Stimulated activated effector memory CD8-positive, alpha-beta T cell treated with anti-CD3 and anti-CD28 coated beads, Interleukin-12 subunit alpha, Interleukin-12 subunit beta, amount 100 ng/mL, for 72 hours (primary cell): ENCODE data around the gene BTBD6.

ENCODE experiments used
- ATAC-seq: fragments of 150-1000 bp; cut with Tn5 transposase; 2 replicates; pipeline ENCODE4 v1.10.0; 2021
- DNase-seq, 2 donors: peaks; one replicate each; pipeline ENCODE4 v3.0.0; 2021 to 2022; ENCODE audit warnings: low spot score in 2 of 2
- H3K27ac Mint-ChIP-seq: one replicate; pipeline ENCODE4 v1.8.0; 2022; ENCODE audit warnings: mild to moderate bottlenecking, mixed read lengths
- H3K36me3 Mint-ChIP-seq: one replicate; pipeline ENCODE4 v1.8.0; 2022; ENCODE audit warnings: mild to moderate bottlenecking, mixed read lengths
- H3K4me1 Mint-ChIP-seq: one replicate; pipeline ENCODE4 v1.8.0; 2022; ENCODE audit warnings: mixed read lengths
- H3K4me3 Mint-ChIP-seq: one replicate; pipeline ENCODE4 v1.8.0; 2022; ENCODE audit warnings: mild to moderate bottlenecking, mixed read lengths
- H3K9me3 Mint-ChIP-seq: one replicate; pipeline ENCODE4 v1.8.0; 2022; ENCODE audit warnings: mixed read lengths

BTBD6 gene

DNA sequence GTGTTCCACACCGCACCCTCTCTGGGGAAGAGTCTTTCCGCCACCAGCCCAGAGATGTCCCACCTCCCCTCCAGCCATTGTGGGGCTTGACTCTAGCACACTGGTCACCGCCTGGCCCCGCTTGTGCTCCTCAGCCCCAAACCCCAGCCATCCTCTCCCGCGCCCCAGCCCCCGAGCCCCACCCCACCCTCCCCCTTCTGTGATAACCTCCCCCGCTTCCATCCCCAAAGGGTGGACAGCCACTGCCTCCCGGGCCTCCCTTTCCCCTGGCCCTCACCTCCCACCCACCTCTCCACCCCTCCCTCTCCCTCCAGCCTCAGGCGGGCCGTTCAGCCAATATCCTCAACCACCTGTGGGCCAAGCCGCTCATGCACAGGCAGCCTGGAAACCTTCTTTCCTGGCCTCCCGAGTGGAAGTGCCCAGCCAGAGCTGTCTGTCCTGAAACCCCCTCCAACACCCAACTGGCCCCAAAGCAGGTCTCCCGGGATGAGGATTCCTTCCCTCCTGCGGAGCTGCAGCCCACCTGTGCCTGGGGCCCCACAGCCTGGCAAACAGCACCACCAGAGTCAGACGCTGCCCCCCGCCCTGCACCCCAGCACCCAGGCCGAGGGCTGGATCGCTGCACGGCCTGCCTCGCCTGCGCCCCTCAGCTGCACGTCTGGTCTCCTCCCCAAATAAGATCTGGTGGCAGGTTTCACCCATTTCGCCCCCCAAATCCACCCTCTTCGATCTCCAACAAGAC is 40.2 kb upstream of the BTBD6 start:
- Mint-ChIP-seq H3K27ac (no peak overlapping the region), H3K4me1 (peaks cover 10% of the 10 kb centered on the region), H3K9me3 (no peaks in the 10 kb centered on the region), H3K4me3 (no peak overlapping the region), H3K36me3 (peaks cover 6% of the 10 kb centered on the region)
- DNase-seq (no peak), ATAC-seq (no peak)

DNA sequence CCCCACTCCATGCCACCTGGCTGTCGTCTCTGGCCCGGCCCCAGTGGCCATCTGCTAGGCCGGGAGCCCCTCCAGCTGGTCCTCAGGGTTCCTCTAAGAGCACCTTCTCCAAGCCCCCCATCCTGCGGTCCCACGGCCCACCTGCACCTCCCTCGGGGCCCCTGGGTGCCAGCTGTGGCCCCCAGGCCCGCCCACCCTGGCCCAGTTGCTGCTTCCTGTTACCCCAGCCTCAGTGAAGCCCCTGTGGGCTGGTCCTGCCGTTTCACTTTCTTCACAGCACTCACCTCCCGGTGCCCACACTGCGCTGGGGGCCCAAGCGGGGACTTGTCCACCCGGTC is 39.6 kb upstream of the BTBD6 start:
- no peak for ATAC-seq
- H3K4me1 Mint-ChIP-seq = peaks cover 10% of the 10 kb centered on the region
- H3K27ac Mint-ChIP-seq = no peak overlapping the region
- DNase-seq = no peak
- H3K36me3 Mint-ChIP-seq = peaks cover 6% of the 10 kb centered on the region
- no peaks in the 10 kb centered on the region for H3K9me3 Mint-ChIP-seq
- no peak overlapping the region for H3K4me3 Mint-ChIP-seq

DNA sequence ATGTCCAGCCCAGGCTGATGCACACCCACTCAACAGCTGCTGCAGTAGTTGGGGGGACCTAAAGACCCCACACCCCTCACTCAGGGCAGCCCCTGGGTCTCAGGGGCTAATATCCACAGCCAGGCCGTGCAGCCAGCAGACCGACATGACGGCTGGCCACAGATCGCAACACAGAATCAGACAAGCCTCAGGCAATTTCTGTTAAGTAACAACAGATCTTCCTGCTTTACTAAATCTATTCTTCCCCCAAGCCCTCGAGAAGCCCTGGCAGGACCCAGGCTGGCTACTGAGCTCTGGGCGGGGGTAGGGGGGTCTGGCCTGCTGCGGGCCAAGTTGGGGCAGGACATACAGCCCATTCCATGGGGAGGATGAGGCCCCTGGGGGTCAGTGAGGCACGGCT is 39.2 kb upstream of the BTBD6 start:
- Mint-ChIP-seq H3K4me1 (peaks cover 9% of the 10 kb centered on the region), H3K9me3 (no peaks in the 10 kb centered on the region), H3K4me3 (no peak overlapping the region), H3K27ac (no peak overlapping the region), H3K36me3 (peaks cover 3% of the 10 kb centered on the region)
- ATAC-seq = no peak
- no peak for DNase-seq

- no peak overlapping the region for H3K27ac Mint-ChIP-seq
- H3K4me3 Mint-ChIP-seq = no peak overlapping the region
- no peaks in the 10 kb centered on the region for H3K9me3 Mint-ChIP-seq
- ATAC-seq (no peak), DNase-seq (no peak)
- H3K4me1 Mint-ChIP-seq = peaks cover 3% of the 10 kb centered on the region
- H3K36me3 Mint-ChIP-seq = no peaks in the 10 kb centered on the region
Observed at GRCh38 chr14:105209646-105210045, 38.7 kb upstream of the BTBD6 start.

DNA sequence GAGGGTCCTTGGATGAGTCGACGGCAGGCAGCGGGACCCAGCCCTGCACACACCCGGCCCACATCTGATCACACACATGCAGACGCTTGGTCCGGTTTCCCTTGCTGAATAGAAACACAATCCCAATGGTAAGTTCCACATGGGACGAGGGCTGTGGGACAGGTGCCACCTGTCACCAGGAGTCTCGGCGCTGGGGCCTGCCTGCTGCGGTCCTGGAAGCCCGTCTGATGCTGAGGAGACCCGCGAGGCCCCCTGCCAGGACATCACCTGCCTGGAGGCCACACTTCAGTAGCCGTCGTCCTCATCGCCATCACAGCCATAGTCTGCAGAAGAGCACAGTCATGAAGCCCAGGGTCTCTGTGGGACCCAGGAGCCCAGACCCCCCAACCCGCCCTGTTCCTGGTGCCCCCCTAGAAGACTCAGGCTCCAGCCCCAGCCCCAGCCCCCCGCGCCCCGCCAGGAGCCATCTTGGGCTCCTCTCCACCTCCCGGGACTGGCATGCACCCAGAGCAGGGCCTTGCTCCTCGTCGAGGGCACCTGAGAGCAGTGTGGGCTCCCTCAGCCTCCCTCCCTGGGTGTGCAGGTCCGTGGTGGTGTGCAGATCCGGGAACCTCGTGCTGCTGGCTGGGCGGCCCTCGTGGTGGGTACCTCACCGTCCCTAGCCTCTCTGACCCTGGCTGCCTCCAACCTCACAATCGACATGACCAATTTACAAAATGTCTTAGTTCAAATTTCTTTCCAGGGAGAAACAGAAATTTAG is 37.9 kb upstream of the BTBD6 start:
- no peak overlapping the region for H3K27ac Mint-ChIP-seq
- ATAC-seq = no peak
- no peaks in the 10 kb centered on the region for H3K9me3 Mint-ChIP-seq
- peaks cover 6% of the 10 kb centered on the region for H3K4me1 Mint-ChIP-seq
- no peak for DNase-seq
- H3K4me3 Mint-ChIP-seq = no peak overlapping the region
- no peaks in the 10 kb centered on the region for H3K36me3 Mint-ChIP-seq

DNA sequence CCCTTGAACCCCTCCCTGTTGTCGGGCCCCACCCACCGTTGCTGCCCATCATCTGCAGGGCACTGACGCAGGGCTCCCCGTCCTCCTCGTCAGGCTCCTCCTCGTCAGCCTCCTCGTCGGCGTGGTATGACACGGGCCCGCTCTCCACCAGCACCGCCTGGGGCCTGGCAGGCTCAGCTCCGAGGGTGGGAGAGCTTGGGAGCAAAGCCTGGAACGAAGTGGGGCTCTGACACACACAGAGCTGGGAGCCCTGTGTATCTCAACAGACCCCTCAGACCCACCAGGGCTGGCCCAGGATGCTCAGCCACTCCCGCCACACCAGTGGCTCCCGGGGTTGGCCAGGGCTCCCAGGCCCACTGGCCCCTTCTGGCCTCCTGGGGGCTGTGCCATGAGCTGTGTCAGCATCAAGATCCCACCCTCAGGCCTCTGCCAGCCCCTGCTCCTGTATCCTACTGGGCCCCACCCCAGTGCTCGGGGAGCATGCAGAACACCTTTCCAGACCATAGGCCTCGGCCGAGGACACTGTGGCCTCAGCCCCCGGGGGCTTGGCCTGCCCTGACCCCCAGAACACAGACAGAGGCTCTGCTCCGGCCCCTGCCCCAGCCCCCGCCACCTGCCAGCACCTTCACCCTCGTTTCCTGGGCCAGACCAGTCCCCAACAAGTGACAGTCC is 37.1 kb upstream of the BTBD6 start:
- no peak for ATAC-seq
- Mint-ChIP-seq H3K4me3 (no peak overlapping the region), H3K27ac (no peak overlapping the region), H3K4me1 (peaks cover 13% of the 10 kb centered on the region), H3K36me3 (no peaks in the 10 kb centered on the region), H3K9me3 (no peaks in the 10 kb centered on the region)
- no peak for DNase-seq

GRCh38 chr14:105211758-105212089 is 36.6 kb upstream of the BTBD6 start:
- ATAC-seq (no peak), DNase-seq (no peak)
- no peaks in the 10 kb centered on the region for H3K36me3 Mint-ChIP-seq
- no peak overlapping the region for H3K27ac Mint-ChIP-seq
- peaks cover 13% of the 10 kb centered on the region for H3K4me1 Mint-ChIP-seq
- H3K4me3 Mint-ChIP-seq = no peak overlapping the region
- H3K9me3 Mint-ChIP-seq = no peaks in the 10 kb centered on the region

DNA sequence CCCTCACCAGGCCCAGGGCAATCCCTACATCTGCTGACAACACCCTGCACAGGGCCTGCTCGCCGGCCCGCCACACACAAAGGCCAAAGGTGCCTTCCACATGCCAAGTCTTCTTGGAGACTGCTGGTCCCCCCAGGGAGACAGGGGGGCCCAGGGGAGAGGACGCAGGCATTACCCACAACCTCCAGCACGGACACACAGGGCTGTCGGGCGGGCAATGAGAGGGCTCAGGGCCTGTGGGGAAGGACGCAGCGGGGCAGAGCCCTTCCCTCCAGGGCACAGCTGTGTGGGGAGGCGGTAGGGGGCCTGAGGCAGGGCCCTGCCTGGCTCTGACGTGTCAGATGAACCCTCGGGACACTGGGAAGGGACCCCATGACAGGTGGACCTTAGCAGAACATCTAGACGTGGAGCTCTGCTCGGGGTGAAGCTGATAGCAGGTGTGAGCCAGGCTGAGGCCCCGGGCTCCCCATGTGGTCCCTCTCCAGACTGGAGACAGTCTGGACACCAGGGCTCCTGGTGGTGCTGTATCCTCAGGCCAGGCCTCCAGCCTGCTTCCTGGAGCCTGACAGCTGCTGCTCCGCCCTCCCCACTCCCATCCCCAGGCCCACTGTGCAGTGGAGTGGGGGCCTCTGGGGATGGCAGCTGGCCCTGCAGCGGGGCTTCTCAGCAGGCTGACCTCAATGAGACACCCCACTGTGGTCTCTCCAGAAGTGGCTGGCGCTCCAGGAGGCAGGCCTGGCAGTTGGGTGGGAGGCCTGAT is 35.6 kb upstream of the BTBD6 start:
- no peak overlapping the region for H3K4me3 Mint-ChIP-seq
- H3K36me3 Mint-ChIP-seq = no peaks in the 10 kb centered on the region
- ATAC-seq = no peak
- H3K4me1 Mint-ChIP-seq = peaks cover 13% of the 10 kb centered on the region
- no peak for DNase-seq
- H3K9me3 Mint-ChIP-seq = no peaks in the 10 kb centered on the region
- peak overlapping the region; percentile 45 for H3K27ac Mint-ChIP-seq

DNA sequence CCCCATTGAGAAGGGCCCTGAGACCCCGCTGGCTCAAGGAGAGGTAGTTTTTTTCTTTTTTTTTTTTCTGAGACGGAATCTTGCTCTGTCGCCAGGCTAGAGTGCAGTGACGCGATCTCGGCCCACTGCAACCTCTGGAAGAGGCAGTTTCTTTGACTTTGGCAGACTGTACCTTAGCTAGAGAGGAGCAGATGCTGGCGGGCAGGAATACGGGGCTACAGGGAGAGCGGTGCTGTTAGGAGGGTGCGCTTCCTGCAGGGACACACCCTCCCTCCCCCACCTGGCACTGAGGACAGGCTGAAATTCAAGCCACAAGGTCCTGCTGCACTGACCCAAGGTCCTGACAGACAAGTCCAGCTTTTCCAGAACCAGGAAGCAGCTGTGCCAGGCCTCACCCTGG is 35.0 kb upstream of the BTBD6 start:
- Mint-ChIP-seq H3K27ac (no peak overlapping the region), H3K4me1 (peaks cover 13% of the 10 kb centered on the region), H3K9me3 (no peaks in the 10 kb centered on the region), H3K4me3 (no peak overlapping the region), H3K36me3 (peaks cover 3% of the 10 kb centered on the region)
- DNase-seq (no peak), ATAC-seq (no peak)

DNA sequence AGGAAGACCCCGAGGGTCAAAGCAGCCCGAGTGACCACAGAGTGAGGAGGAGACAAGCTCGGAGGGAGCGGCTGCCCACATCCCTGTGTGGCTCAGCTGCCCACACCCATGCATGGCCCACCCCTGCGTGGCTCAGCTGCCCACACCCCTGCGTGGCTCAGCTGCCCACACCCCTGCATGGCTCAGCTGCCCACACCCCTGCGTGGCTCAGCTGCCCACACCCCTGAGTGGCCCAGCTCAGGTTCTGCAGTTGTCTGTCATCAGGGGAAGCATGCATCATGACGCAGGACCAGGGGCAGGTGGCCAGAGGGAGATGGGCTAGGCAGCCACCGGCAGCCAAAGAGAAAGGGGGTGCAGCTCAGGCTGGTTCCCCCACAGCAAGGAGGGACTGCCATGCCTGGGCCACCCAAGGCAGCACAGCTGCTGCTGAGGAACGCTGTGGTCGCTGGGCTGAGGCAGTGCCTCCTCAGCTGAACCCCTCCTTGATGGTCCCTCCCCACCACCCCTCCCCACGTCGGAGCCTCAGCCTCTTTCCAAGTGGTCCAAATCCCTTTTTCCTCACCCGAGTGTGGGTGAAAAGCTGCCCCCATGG is 33.9 kb upstream of the BTBD6 start:
- Mint-ChIP-seq H3K4me1 (peaks cover 13% of the 10 kb centered on the region), H3K27ac (no peak overlapping the region), H3K36me3 (peaks cover 13% of the 10 kb centered on the region), H3K9me3 (no peaks in the 10 kb centered on the region), H3K4me3 (no peak overlapping the region)
- no peak for DNase-seq
- ATAC-seq = no peak

- Mint-ChIP-seq H3K27ac (no peak overlapping the region), H3K4me3 (no peak overlapping the region), H3K36me3 (peaks cover 16% of the 10 kb centered on the region), H3K4me1 (peaks cover 13% of the 10 kb centered on the region), H3K9me3 (no peaks in the 10 kb centered on the region)
- DNase-seq = no peak
- ATAC-seq = no peak
Observed at GRCh38 chr14:105215602-105216001, 32.7 kb upstream of the BTBD6 start.

GRCh38 chr14:105216490-105217247 is 31.7 kb upstream of the BTBD6 start:
- Mint-ChIP-seq H3K9me3 (no peaks in the 10 kb centered on the region), H3K27ac (no peak overlapping the region), H3K4me3 (no peak overlapping the region), H3K36me3 (peaks cover 16% of the 10 kb centered on the region), H3K4me1 (peaks cover 13% of the 10 kb centered on the region)
- DNase-seq (no peak), ATAC-seq (no peak)

GRCh38 chr14:105217774-105218173 is 30.6 kb upstream of the BTBD6 start:
- Mint-ChIP-seq H3K4me3 (no peak overlapping the region), H3K27ac (no peak overlapping the region), H3K9me3 (no peaks in the 10 kb centered on the region), H3K36me3 (peaks cover 16% of the 10 kb centered on the region), H3K4me1 (peaks cover 13% of the 10 kb centered on the region)
- no peak for DNase-seq
- ATAC-seq = no peak

DNA sequence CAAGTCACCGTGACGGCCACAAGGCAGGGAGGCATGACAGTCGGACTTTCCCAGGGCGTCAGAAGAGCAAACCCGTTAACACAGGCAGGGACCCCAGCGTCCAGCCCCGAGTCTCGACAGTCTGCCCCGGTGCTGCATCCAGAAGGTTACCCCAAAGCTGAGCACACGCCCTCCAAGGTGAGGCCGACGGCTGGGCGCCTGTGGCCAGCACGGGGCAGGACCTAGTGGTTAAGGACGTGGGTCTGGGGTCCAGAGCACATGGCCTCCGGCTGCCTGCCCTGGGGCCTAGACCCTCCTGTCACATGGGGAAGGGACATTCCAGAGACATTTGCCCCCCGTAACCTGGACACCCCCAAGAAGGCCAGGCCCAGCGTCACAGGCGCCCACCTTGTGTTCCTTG is 29.7 kb upstream of the BTBD6 start:
- Mint-ChIP-seq H3K4me3 (no peak overlapping the region), H3K27ac (no peak overlapping the region), H3K9me3 (no peaks in the 10 kb centered on the region), H3K36me3 (peaks cover 16% of the 10 kb centered on the region), H3K4me1 (peaks cover 13% of the 10 kb centered on the region)
- DNase-seq (no peak), ATAC-seq (no peak)
